ENCODE results near the gene CCR2. TPM values are rescaled to one million over a fixed set of nuclear protein-coding genes. Genes with fewer than 3 reads are reported as not detected.

CCR2 gene
- total RNA-seq, 1 donor = under 0.01 TPM

- no peak for DNase-seq (ENCODE audit: low read depth)
- no peak for TF ChIP-seq CTCF (IDR thresholded peaks at IDR 0.05; ENCODE audit: insufficient read depth, low read length)
- H3K4me3 ChIP-seq (ENCODE audit: low read depth, low read length) = no peak overlapping the region
Observed at GRCh38 chr3:46353090-46353489, 821 bp upstream of the CCR2 start.

DNA sequence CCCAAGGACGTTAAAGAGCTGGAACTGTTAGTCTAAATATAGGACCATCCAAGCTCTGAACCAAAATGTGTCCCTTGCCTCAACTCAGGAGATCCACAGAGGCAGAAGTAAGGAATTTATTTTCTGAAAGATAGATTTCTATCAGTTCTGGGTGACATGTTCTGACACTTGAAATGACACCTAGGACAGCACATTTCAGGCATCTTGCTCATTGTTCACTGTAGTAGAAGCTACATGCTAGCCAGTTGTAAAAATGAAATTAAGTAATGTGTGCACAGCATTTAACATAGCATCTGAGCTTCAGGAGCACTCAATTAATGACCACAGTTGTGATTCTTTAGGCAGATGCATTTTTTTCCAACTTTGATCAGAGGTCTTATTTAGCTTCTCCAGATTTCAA is 567 bp downstream of the CCR2 start:
- no peak for DNase-seq (ENCODE audit: low read depth)
- TF ChIP-seq CTCF (IDR thresholded peaks at IDR 0.05; ENCODE audit: insufficient read depth, low read length) = no peak
- H3K4me3 ChIP-seq (ENCODE audit: low read depth, low read length) = no peak overlapping the region

- no peak overlapping the region for H3K4me3 ChIP-seq (ENCODE audit: low read depth, low read length)
- no peak for TF ChIP-seq CTCF (IDR thresholded peaks at IDR 0.05; ENCODE audit: insufficient read depth, low read length)
- no peak for DNase-seq (ENCODE audit: low read depth)
Observed at GRCh38 chr3:46354984-46355383, 1.1 kb downstream of the CCR2 start.

- H3K4me3 ChIP-seq (ENCODE audit: low read depth, low read length) = no peak overlapping the region
- TF ChIP-seq CTCF (IDR thresholded peaks at IDR 0.05; ENCODE audit: insufficient read depth, low read length) = no peak
- DNase-seq (ENCODE audit: low read depth) = no peak
Observed at GRCh38 chr3:46356276-46356675, 2.4 kb downstream of the CCR2 start.

DNA sequence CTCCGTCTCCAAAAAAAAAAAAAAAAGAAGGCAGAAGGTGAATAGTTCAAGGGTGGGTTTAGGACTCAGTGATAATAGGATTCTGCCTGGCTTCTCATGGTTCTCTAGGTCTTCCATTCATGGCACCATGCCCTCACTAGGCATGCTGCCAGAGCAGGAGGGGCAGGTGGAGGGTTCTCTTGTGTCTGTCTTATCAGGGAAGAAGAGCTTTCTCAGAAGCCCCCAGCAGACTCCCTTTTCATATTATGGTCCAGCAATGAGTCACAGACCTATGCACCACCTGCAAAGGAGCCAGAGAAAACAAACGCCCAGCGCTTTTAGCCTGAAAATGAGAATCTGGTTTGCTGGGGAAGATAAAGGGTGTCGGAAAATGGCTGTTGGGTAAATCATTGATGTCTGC is 3.0 kb downstream of the CCR2 start:
- H3K4me3 ChIP-seq (ENCODE audit: low read depth, low read length) = no peak overlapping the region
- no peak for TF ChIP-seq CTCF (IDR thresholded peaks at IDR 0.05; ENCODE audit: insufficient read depth, low read length)
- no peak for DNase-seq (ENCODE audit: low read depth)

DNA sequence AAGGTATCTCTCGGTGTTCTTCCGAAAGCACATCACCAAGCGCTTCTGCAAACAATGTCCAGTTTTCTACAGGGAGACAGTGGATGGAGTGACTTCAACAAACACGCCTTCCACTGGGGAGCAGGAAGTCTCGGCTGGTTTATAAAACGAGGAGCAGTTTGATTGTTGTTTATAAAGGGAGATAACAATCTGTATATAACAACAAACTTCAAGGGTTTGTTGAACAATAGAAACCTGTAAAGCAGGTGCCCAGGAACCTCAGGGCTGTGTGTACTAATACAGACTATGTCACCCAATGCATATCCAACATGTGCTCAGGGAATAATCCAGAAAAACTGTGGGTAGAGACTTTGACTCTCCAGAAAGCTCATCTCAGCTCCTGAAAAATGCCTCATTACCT is 4.6 kb downstream of the CCR2 start:
- no peak for DNase-seq (ENCODE audit: low read depth)
- H3K4me3 ChIP-seq (ENCODE audit: low read depth, low read length) = no peak overlapping the region
- no peak for TF ChIP-seq CTCF (IDR thresholded peaks at IDR 0.05; ENCODE audit: insufficient read depth, low read length)

GRCh38 chr3:46359733-46360493 is 6.0 kb downstream of the CCR2 start:
- no peak for TF ChIP-seq CTCF (IDR thresholded peaks at IDR 0.05; ENCODE audit: insufficient read depth, low read length)
- no peak overlapping the region for H3K4me3 ChIP-seq (ENCODE audit: low read depth, low read length)
- peak; percentile 15 for DNase-seq (ENCODE audit: low read depth)

Data from fibroblast of the aortic adventitia (primary cell).